Right lobe of liver (tissue), 4 donors: Measurements from ENCODE around the gene NXNL2.

Source experiments
- CTCF ChIP-seq, 4 donors: fragments of 200-600 bp in 3 of 4; fragments of 450-650 bp in 1 of 4; IDR thresholded peaks; one replicate each; pipeline versions ENCODE4 v1.5.1 to v1.8.0; 2016 to 2022; ENCODE audit warnings: antibody characterized with exemption in 4 of 4, mild to moderate bottlenecking in 2 of 4
- POLR2A ChIP-seq: fragments of 450-650 bp; IDR thresholded peaks from one replicate; pipeline ENCODE4 v1.6.1; 2017; ENCODE audit warnings: antibody characterized with exemption, mild to moderate bottlenecking
- donor health status: DM: no; HTN: no; CAD: no.
- donor health status: DM: no; HTN: no; CAD: no.
- donor health status: DM: no; HTN: yes; CAD: no.

GRCh38 chr9:88587885-88588649 is 53.1 kb downstream of the NXNL2 start:
- TF ChIP-seq CTCF (IDR thresholded peaks at IDR 0.05) (no peak), POLR2A (no peak)
